ENCODE data around the gene BRMS1. TPM values are rescaled to one million over a fixed set of nuclear protein-coding genes. Genes with fewer than 3 reads are reported as not detected.

BRMS1 gene
- total RNA-seq, 1 experiment from 2014 or later: 80.5 TPM

DNA sequence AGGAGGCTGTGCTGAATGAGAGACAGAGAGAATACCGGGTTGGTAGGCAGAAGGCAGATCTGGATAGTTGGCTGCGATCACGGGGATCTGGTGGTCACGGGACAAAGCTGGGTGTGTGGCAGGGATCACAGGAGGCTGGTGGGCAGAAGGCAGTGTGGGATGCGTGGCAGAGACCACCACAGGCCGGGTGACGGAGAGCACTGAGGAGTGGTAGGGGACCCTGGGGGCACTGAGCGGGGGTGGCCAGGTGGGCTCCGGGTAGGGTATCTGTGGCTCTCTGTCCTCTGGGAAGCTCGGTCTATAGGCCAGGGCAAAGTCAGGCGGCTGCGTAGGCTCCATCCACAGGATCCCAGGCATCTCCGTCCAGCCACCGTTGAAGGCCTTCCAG, 29.4 kb downstream of the BRMS1 start:
- H3K36me3 ChIP-seq (ENCODE audit: control insufficient read depth, insufficient read depth, low read length): no peaks in the 10 kb centered on the region
- H3K9me3 ChIP-seq (ENCODE audit: control insufficient read depth, insufficient read depth, low read depth, low read length): no peaks in the 10 kb centered on the region
- no TSS peak for BruUV-seq (replicated peaks)
- H3K27ac ChIP-seq (ENCODE audit: low read length): no peak overlapping the region
- in situ Hi-C loops (cut with HindIII; ENCODE audit: low pct_unique_long_range_greater_than_20kb, low sequenced_read_pairs): no loop called here
- CTCF ChIA-PET: interaction anchor here (0.6 to 1.0 kb wide), 2 partner anchors 33 to 57 kb away, joined by 3 read pairs; no protein-coding TSS in a partner anchor
- TF ChIP-seq TCF7L2 (IDR thresholded peaks at IDR 0.05; ENCODE audit: low read depth, low read length): no peak
- no peak for TF ChIP-seq SIN3A (IDR thresholded peaks at IDR 0.05; ENCODE audit: borderline replicate concordance, insufficient read depth, low read depth, low read length)
- TF ChIP-seq, protein P1, sequence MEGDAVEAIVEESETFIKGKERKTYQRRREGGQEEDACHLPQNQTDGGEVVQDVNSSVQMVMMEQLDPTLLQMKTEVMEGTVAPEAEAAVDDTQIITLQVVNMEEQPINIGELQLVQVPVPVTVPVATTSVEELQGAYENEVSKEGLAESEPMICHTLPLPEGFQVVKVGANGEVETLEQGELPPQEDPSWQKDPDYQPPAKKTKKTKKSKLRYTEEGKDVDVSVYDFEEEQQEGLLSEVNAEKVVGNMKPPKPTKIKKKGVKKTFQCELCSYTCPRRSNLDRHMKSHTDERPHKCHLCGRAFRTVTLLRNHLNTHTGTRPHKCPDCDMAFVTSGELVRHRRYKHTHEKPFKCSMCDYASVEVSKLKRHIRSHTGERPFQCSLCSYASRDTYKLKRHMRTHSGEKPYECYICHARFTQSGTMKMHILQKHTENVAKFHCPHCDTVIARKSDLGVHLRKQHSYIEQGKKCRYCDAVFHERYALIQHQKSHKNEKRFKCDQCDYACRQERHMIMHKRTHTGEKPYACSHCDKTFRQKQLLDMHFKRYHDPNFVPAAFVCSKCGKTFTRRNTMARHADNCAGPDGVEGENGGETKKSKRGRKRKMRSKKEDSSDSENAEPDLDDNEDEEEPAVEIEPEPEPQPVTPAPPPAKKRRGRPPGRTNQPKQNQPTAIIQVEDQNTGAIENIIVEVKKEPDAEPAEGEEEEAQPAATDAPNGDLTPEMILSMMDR (IDR thresholded peaks at IDR 0.05): no peak
- TF ChIP-seq, protein P2, sequence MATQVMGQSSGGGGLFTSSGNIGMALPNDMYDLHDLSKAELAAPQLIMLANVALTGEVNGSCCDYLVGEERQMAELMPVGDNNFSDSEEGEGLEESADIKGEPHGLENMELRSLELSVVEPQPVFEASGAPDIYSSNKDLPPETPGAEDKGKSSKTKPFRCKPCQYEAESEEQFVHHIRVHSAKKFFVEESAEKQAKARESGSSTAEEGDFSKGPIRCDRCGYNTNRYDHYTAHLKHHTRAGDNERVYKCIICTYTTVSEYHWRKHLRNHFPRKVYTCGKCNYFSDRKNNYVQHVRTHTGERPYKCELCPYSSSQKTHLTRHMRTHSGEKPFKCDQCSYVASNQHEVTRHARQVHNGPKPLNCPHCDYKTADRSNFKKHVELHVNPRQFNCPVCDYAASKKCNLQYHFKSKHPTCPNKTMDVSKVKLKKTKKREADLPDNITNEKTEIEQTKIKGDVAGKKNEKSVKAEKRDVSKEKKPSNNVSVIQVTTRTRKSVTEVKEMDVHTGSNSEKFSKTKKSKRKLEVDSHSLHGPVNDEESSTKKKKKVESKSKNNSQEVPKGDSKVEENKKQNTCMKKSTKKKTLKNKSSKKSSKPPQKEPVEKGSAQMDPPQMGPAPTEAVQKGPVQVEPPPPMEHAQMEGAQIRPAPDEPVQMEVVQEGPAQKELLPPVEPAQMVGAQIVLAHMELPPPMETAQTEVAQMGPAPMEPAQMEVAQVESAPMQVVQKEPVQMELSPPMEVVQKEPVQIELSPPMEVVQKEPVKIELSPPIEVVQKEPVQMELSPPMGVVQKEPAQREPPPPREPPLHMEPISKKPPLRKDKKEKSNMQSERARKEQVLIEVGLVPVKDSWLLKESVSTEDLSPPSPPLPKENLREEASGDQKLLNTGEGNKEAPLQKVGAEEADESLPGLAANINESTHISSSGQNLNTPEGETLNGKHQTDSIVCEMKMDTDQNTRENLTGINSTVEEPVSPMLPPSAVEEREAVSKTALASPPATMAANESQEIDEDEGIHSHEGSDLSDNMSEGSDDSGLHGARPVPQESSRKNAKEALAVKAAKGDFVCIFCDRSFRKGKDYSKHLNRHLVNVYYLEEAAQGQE (IDR thresholded peaks at IDR 0.05; ENCODE audit: insufficient read depth in 1 of 2, low read depth in 2 of 2, low read length in 1 of 2): no peak
- TF ChIP-seq POLR2AphosphoS5 (IDR thresholded peaks at IDR 0.05; ENCODE audit: low read depth, low read length): no peak
- POLR2A ChIA-PET: no interaction called here
- H3K27me3 ChIP-seq (ENCODE audit: control insufficient read depth, insufficient read depth, low read length): no peaks in the 10 kb centered on the region
- no peak for DNase-seq (ENCODE audit: low read depth, low spot score)
- no peak for ATAC-seq
- H3K4me1 ChIP-seq (ENCODE audit: control insufficient read depth, insufficient read depth, low read length): peaks cover 10% of the 10 kb centered on the region
- intact Hi-C loops (cut with micrococcal nuclease; ENCODE audit: unreplicated experiment): no loop called here
- no peak overlapping the region for H3K4me3 ChIP-seq (ENCODE audit: low read depth in 2 of 2, low read length in 2 of 2)

DNA sequence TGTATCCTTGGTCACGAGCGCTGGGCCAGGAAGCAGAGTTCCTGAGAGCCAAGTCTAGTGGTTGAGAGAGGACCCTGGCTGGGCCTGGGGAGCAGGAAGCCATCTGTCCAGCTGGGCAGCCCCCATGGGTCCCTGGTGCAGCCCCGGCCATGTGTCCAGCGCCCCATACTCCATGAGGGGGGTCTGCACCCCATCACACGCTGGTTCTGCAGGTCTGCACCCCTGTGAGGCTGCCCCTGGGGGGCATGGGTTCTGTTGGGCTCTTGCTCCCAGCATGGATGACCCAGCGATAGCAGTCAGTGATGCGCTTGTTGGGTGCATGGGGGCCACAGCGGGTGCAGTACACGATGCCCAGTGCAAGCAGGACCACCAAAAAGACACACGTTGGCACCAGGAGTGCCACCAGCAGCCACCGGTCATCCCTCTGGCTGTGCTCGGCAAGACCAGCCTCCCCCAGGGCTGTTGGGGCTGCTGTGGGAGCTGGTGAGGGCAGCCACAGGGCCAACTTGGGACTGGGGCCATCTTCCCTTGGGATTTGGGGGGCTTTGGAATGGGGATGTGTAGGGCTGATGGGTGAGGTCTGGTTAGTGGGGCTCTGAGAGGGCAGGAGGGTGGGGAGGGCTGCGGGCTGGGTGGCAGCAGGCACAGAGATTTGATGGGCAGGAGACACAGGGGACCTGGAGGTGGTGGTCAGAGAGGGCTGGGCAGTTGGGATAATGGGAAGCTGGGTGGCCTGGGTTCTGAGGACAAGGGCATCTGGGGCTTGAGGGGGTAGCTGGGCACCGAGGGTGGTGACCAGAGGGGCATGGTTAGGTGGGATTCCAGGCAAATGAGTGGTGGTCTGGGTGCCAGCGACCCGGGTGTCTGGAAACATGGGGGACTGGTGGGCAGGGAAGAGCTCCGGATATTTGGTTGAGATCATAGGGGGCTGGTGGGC, 30.1 kb downstream of the BRMS1 start:
- in situ Hi-C loops (cut with HindIII; ENCODE audit: low pct_unique_long_range_greater_than_20kb, low sequenced_read_pairs) (no loop called here), intact Hi-C loops (cut with micrococcal nuclease; ENCODE audit: unreplicated experiment) (no loop called here)
- Histone ChIP-seq H3K36me3 (ENCODE audit: control insufficient read depth, insufficient read depth, low read length) (no peaks in the 10 kb centered on the region), H3K27me3 (ENCODE audit: control insufficient read depth, insufficient read depth, low read length) (no peaks in the 10 kb centered on the region), H3K4me3 (ENCODE audit: low read depth in 2 of 2, low read length in 2 of 2) (no peak overlapping the region), H3K4me1 (ENCODE audit: control insufficient read depth, insufficient read depth, low read length) (peaks cover 10% of the 10 kb centered on the region), H3K27ac (ENCODE audit: low read length) (no peak overlapping the region), H3K9me3 (ENCODE audit: control insufficient read depth, insufficient read depth, low read depth, low read length) (no peaks in the 10 kb centered on the region)
- no TSS peak for BruUV-seq (replicated peaks)
- ChIA-PET POLR2A (interaction anchor here (0.7 kb wide), 1 partner anchor 12 kb away, joined by 9 read pairs; no protein-coding TSS in a partner anchor), CTCF (interaction anchor here (0.6 to 1.0 kb wide), 2 partner anchors 33 to 56 kb away, joined by 3 read pairs; no protein-coding TSS in a partner anchor)
- DNase-seq (ENCODE audit: low read depth, low spot score): no peak
- TF ChIP-seq, protein P1 (IDR thresholded peaks at IDR 0.05): no peak
- TF ChIP-seq SIN3A (IDR thresholded peaks at IDR 0.05; ENCODE audit: borderline replicate concordance, insufficient read depth, low read depth, low read length) (no peak), POLR2AphosphoS5 (IDR thresholded peaks at IDR 0.05; ENCODE audit: low read depth, low read length) (no peak), TCF7L2 (IDR thresholded peaks at IDR 0.05; ENCODE audit: low read depth, low read length) (no peak)
- TF ChIP-seq, protein P2 (IDR thresholded peaks at IDR 0.05; ENCODE audit: insufficient read depth in 1 of 2, low read depth in 2 of 2, low read length in 1 of 2): no peak
- ATAC-seq: no peak
